Suprapubic skin (tissue), 4 donors: Measurements from ENCODE around the gene MBTPS2. TPM values are rescaled to one million over a fixed set of nuclear protein-coding genes. Genes with fewer than 3 reads are reported as not detected.

ENCODE experiments used
- DNase-seq, 2 donors: peaks; one replicate each; pipeline ENCODE4 v3.0.0-alpha.2; 2019; ENCODE audit warnings: low spot score in 2 of 2
- H3K27ac ChIP-seq: fragments of 200-600 bp; sonication (generic); one replicate; pipeline ENCODE4 v1.5.1; 2019
- H3K27me3 ChIP-seq: fragments of 200-600 bp; sonication (generic); one replicate; pipeline ENCODE4 v1.5.1; 2019
- H3K36me3 ChIP-seq: fragments of 200-600 bp; sonication (generic); one replicate; pipeline ENCODE4 v1.5.1; 2019
- H3K4me1 ChIP-seq: fragments of 200-600 bp; sonication (generic); one replicate; pipeline ENCODE4 v1.5.1; 2019
- H3K4me3 ChIP-seq: fragments of 200-600 bp; sonication (generic); one replicate; pipeline ENCODE4 v1.5.1; 2019; ENCODE audit warnings: mild to moderate bottlenecking
- H3K9me3 ChIP-seq: fragments of 200-600 bp; sonication (generic); one replicate; pipeline ENCODE4 v1.5.1; 2019
- CTCF ChIP-seq, 2 donors: fragments of 200-600 bp in 1 of 2; fragments of 450-650 bp in 1 of 2; sonication (generic) in 1 of 2; IDR thresholded peaks; one replicate each; pipeline ENCODE4 v1.5.1; 2016 to 2019; ENCODE audit warnings: antibody characterized with exemption in 2 of 2, mild to moderate bottlenecking in 1 of 2, moderate library complexity in 1 of 2
- EP300 ChIP-seq: sonication (generic); formaldehyde crosslinking; IDR thresholded peaks from one replicate; pipeline ENCODE4 v1.6.1; 2017; ENCODE audit warnings: antibody characterized with exemption
- POLR2A ChIP-seq, 2 donors: fragments of 450-650 bp; IDR thresholded peaks; one replicate each; pipeline ENCODE4 v1.6.1; 2017; ENCODE audit warnings: antibody characterized with exemption in 2 of 2, mild to moderate bottlenecking in 2 of 2, moderate library complexity in 2 of 2
- POLR2AphosphoS5 ChIP-seq, 3 donors: sonication (generic); formaldehyde crosslinking; IDR thresholded peaks; one replicate each; pipeline ENCODE4 v1.6.1; 2017; ENCODE audit warnings: antibody characterized with exemption in 3 of 3
- whole genome bisulfite sequencing: methylation state at CpG from one replicate; pipeline ENCODE4 v1.1.5; 2018; 5-methylcytosine and 5-hydroxymethylcytosine counted together
- total RNA-seq, 4 donors: library from RNA; depleted of rRNA; stranded (reverse); fragments of >200 nt; gene quantifications; one replicate each; pipeline ENCODE4 v1.1.0, GENCODE V29; 2016

MBTPS2 gene
- total RNA-seq, 4 donors from 2014 or later = 4.5 to 8.7 (median 5.7) TPM

GRCh38 chrX:21926116-21926515 is 86.7 kb downstream of the MBTPS2 start:
- Histone ChIP-seq H3K4me3 (no peak overlapping the region), H3K9me3 (no peaks in the 10 kb centered on the region), H3K36me3 (no peaks in the 10 kb centered on the region), H3K27ac (peak overlapping the region; percentile 41), H3K4me1 (no peaks in the 10 kb centered on the region), H3K27me3 (no peaks in the 10 kb centered on the region)
- DNase-seq = no peak
- WGBS = 58% methylated on average over 3 of the region's 3 CpGs
- TF ChIP-seq POLR2A (IDR thresholded peaks at IDR 0.05) (no peak), EP300 (no peak), POLR2AphosphoS5 (IDR thresholded peaks at IDR 0.05) (no peak), CTCF (IDR thresholded peaks at IDR 0.05) (no peak)

- 38% methylated on average over 6 of the region's 6 CpGs for WGBS
- Histone ChIP-seq H3K4me1 (no peaks in the 10 kb centered on the region), H3K4me3 (no peak overlapping the region), H3K27me3 (no peaks in the 10 kb centered on the region), H3K9me3 (no peaks in the 10 kb centered on the region), H3K27ac (peak overlapping the region; percentile 41), H3K36me3 (no peaks in the 10 kb centered on the region)
- DNase-seq = no peak
- TF ChIP-seq POLR2A (IDR thresholded peaks at IDR 0.05) = no peak
- TF ChIP-seq POLR2AphosphoS5 (IDR thresholded peaks at IDR 0.05) = no peak
- no peak for TF ChIP-seq CTCF (IDR thresholded peaks at IDR 0.05)
- TF ChIP-seq EP300 = no peak
These were observed 87.3 kb downstream of the MBTPS2 start for GRCh38 chrX:21926527-21927278.

- 89% methylated on average over 4 of the region's 4 CpGs for WGBS
- Histone ChIP-seq H3K36me3 (no peaks in the 10 kb centered on the region), H3K4me3 (no peak overlapping the region), H3K4me1 (no peaks in the 10 kb centered on the region), H3K27me3 (no peaks in the 10 kb centered on the region), H3K9me3 (no peaks in the 10 kb centered on the region), H3K27ac (no peak overlapping the region)
- DNase-seq = no peak
- TF ChIP-seq EP300 = no peak
- TF ChIP-seq POLR2AphosphoS5 (IDR thresholded peaks at IDR 0.05) = no peak
- no peak for TF ChIP-seq CTCF (IDR thresholded peaks at IDR 0.05)
- TF ChIP-seq POLR2A (IDR thresholded peaks at IDR 0.05) = no peak
These were observed 89.8 kb downstream of the MBTPS2 start for GRCh38 chrX:21929209-21929608.

- H3K27me3 ChIP-seq = no peaks in the 10 kb centered on the region
- no peaks in the 10 kb centered on the region for H3K9me3 ChIP-seq
- no peaks in the 10 kb centered on the region for H3K36me3 ChIP-seq
- DNase-seq = no peak
- TF ChIP-seq POLR2AphosphoS5 (IDR thresholded peaks at IDR 0.05) (no peak), EP300 (no peak), CTCF (IDR thresholded peaks at IDR 0.05) (no peak), POLR2A (IDR thresholded peaks at IDR 0.05) (no peak)
- no peak overlapping the region for H3K27ac ChIP-seq
- 62% methylated on average over 1 of the region's 1 CpG for WGBS
- H3K4me3 ChIP-seq = no peak overlapping the region
- H3K4me1 ChIP-seq = no peaks in the 10 kb centered on the region
These were observed 91.6 kb downstream of the MBTPS2 start for GRCh38 chrX:21930986-21931385.

GRCh38 chrX:21932292-21933002 is 93.0 kb downstream of the MBTPS2 start:
- Histone ChIP-seq H3K4me3 (no peak overlapping the region), H3K4me1 (no peaks in the 10 kb centered on the region), H3K27me3 (no peaks in the 10 kb centered on the region), H3K36me3 (no peaks in the 10 kb centered on the region), H3K27ac (peak overlapping the region; percentile 41), H3K9me3 (no peaks in the 10 kb centered on the region)
- DNase-seq = no peak
- TF ChIP-seq POLR2A (IDR thresholded peaks at IDR 0.05) (no peak), CTCF (IDR thresholded peaks at IDR 0.05) (no peak), POLR2AphosphoS5 (IDR thresholded peaks at IDR 0.05) (no peak), EP300 (no peak)
- 67% methylated on average over 11 of the region's 11 CpGs for WGBS
